ENCODE measurements around the gene FAM3B. TPM values are rescaled to one million over a fixed set of nuclear protein-coding genes. Genes with fewer than 3 reads are reported as not detected.
A peak's percentile ranks its signal among the peaks of the same experiment; 100 is the strongest.

Gene FAM3B
- total RNA-seq = not detected
- not detected for polyA plus RNA-seq

GRCh38 chr21:41316200-41317062 is at the start of gene FAM3B:
Gene FAM3B (plus strand): TSS chr21:41316801. CDS start chr21:41316880, 79 bp downstream.
- intact Hi-C loops (cut with micrococcal nuclease) = no loop called here
- Histone ChIP-seq H3K9me3 (ENCODE audit: control insufficient read depth in 1 of 2, low read length in 2 of 2) (no peaks in the 10 kb centered on the region), H3K4me1 (ENCODE audit: insufficient read depth, low read length) (peaks cover 4% of the 10 kb centered on the region), H3K27ac (ENCODE audit: low read depth, low read length) (no peak within 1 kb of the TSS), H3K27me3 (ENCODE audit: insufficient read depth, low read length) (peaks cover 19% of the 10 kb centered on the region), H3K4me3 (ENCODE audit: low read length in 2 of 2) (no peak within 1 kb of the TSS), H3K36me3 (ENCODE audit: insufficient read depth, low read length) (no peaks in the 10 kb centered on the region)
- ChIA-PET CTCF (ENCODE audit: partially characterized antibody) (interaction anchor here (1.3 kb wide), 1 partner anchor 33 kb away, joined by 4 read pairs; no protein-coding TSS in a partner anchor), POLR2A (ENCODE audit: partially characterized antibody) (no interaction called here)
- no peak for DNase-seq
- Mint-ChIP-seq H3K36me3 (no peaks in the 10 kb centered on the region), H3K4me3 (peak within 1 kb of the TSS in 4 of 8 donors; percentile 22 to 61 (median 42)), H3K27me3 (peaks cover 30 to 49% of the 10 kb centered on the region in 2 donors), H3K4me1 (peaks cover 0 to 4% (median 2%) of the 10 kb centered on the region in 4 donors), H3K9me3 (no peaks in the 10 kb centered on the region), H3K27ac (no peak within 1 kb of the TSS)

DNA sequence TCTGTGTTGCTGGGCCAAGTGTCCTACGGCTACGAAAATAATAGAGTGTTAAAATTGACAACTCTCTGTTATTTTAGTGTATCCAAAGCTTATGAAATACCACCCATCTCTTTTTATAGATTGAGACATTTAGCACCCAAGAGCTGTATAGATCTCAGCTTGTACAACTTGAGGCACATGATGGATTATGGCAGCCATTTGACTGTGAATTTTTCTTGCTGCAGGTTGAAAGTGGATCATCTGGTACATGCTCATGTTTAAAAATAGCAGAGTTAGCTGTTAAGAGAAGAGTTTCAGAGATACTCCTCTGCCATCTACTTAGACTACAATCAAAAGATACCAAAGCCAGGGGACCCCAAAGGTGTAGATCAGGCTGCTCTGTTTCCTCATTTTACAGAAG is 49.3 kb upstream of the FAM3B start:
- intact Hi-C loops (cut with micrococcal nuclease) = no loop called here
- CTCF ChIA-PET (ENCODE audit: partially characterized antibody) = no interaction called here
- POLR2A ChIA-PET (ENCODE audit: partially characterized antibody) = no interaction called here
- Histone ChIP-seq H3K4me1 (ENCODE audit: insufficient read depth, low read length) (no peaks in the 10 kb centered on the region), H3K27me3 (ENCODE audit: insufficient read depth, low read length) (no peaks in the 10 kb centered on the region), H3K27ac (ENCODE audit: low read depth, low read length) (no peak overlapping the region), H3K4me3 (ENCODE audit: low read length in 2 of 2) (no peak overlapping the region), H3K9me3 (ENCODE audit: control insufficient read depth in 1 of 2, low read length in 2 of 2) (no peaks in the 10 kb centered on the region), H3K36me3 (ENCODE audit: insufficient read depth, low read length) (no peaks in the 10 kb centered on the region)
- peaks cover 0 to 3% of the 10 kb centered on the region in 2 donors for H3K36me3 Mint-ChIP-seq
- H3K27me3 Mint-ChIP-seq = peaks cover 10 to 16% of the 10 kb centered on the region in 2 donors
- H3K4me1 Mint-ChIP-seq = no peaks in the 10 kb centered on the region
- no peak for DNase-seq
- H3K4me3 Mint-ChIP-seq = no peak overlapping the region
- H3K9me3 Mint-ChIP-seq = peaks cover 2 to 22% (median 14%) of the 10 kb centered on the region in 8 donors
- no peak overlapping the region for H3K27ac Mint-ChIP-seq

GRCh38 chr21:41269535-41269934 is 47.1 kb upstream of the FAM3B start:
- H3K36me3 Mint-ChIP-seq = peaks cover 0 to 3% of the 10 kb centered on the region in 2 donors
- no peaks in the 10 kb centered on the region for H3K27me3 ChIP-seq (ENCODE audit: insufficient read depth, low read length)
- H3K36me3 ChIP-seq (ENCODE audit: insufficient read depth, low read length) = no peaks in the 10 kb centered on the region
- H3K27me3 Mint-ChIP-seq = peaks cover 7 to 10% of the 10 kb centered on the region in 2 donors
- POLR2A ChIA-PET (ENCODE audit: partially characterized antibody) = no interaction called here
- H3K4me1 Mint-ChIP-seq = no peaks in the 10 kb centered on the region
- CTCF ChIA-PET (ENCODE audit: partially characterized antibody) = no interaction called here
- peaks cover 0 to 29% (median 17%) of the 10 kb centered on the region in 8 donors for H3K9me3 Mint-ChIP-seq
- H3K4me1 ChIP-seq (ENCODE audit: insufficient read depth, low read length) = no peaks in the 10 kb centered on the region
- no peak overlapping the region for H3K27ac ChIP-seq (ENCODE audit: low read depth, low read length)
- H3K27ac Mint-ChIP-seq = no peak overlapping the region
- no peak overlapping the region for H3K4me3 ChIP-seq (ENCODE audit: low read length in 2 of 2)
- no peak overlapping the region for H3K4me3 Mint-ChIP-seq
- intact Hi-C loops (cut with micrococcal nuclease) = no loop called here
- DNase-seq = no peak
- no peaks in the 10 kb centered on the region for H3K9me3 ChIP-seq (ENCODE audit: control insufficient read depth in 1 of 2, low read length in 2 of 2)

GRCh38 chr21:41277196-41277595 is 39.4 kb upstream of the FAM3B start:
- Mint-ChIP-seq H3K4me3 (no peak overlapping the region), H3K27me3 (peaks cover 19 to 39% of the 10 kb centered on the region in 2 donors)

DNA sequence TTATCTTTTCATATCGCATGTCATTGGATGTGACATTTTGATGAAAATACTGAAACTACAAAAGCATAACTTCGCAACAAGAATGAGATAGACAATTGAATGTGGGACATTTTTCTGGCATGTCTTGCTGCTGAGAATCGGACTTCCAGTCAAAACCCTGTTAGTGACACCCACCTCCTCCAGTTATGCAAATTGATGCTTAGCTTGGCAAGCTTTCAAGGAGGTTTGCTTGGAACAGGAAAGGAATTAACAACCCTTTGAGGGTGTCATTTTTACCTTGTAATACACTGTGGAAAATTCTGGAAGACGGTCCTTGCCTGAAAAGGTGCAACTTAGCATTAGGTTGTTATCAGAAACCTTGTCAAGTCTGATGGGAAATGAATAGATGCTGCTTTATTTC is 38.8 kb upstream of the FAM3B start:
- H3K9me3 Mint-ChIP-seq = peaks cover 0 to 11% (median 3%) of the 10 kb centered on the region in 8 donors
- H3K36me3 Mint-ChIP-seq = no peaks in the 10 kb centered on the region
- no peak overlapping the region for H3K4me3 ChIP-seq (ENCODE audit: low read length in 2 of 2)
- no peak overlapping the region for H3K4me3 Mint-ChIP-seq
- H3K36me3 ChIP-seq (ENCODE audit: insufficient read depth, low read length) = no peaks in the 10 kb centered on the region
- no peaks in the 10 kb centered on the region for H3K4me1 ChIP-seq (ENCODE audit: insufficient read depth, low read length)
- no peak overlapping the region for H3K27ac ChIP-seq (ENCODE audit: low read depth, low read length)
- no peaks in the 10 kb centered on the region for H3K9me3 ChIP-seq (ENCODE audit: control insufficient read depth in 1 of 2, low read length in 2 of 2)
- H3K27me3 ChIP-seq (ENCODE audit: insufficient read depth, low read length) = no peaks in the 10 kb centered on the region
- peaks cover 18 to 38% of the 10 kb centered on the region in 2 donors for H3K27me3 Mint-ChIP-seq
- ChIA-PET POLR2A (ENCODE audit: partially characterized antibody) (no interaction called here), CTCF (ENCODE audit: partially characterized antibody) (no interaction called here)
- no peaks in the 10 kb centered on the region for H3K4me1 Mint-ChIP-seq
- no peak overlapping the region for H3K27ac Mint-ChIP-seq
- intact Hi-C loops (cut with micrococcal nuclease) = no loop called here
- no peak for DNase-seq

More at GRCh38 chr21:41277196-41277595, 39.4 kb upstream of the FAM3B start:
- Mint-ChIP-seq H3K9me3 (peaks cover 0 to 18% (median 9%) of the 10 kb centered on the region in 8 donors), H3K4me1 (no peaks in the 10 kb centered on the region), H3K36me3 (peaks cover 0 to 2% of the 10 kb centered on the region in 2 donors), H3K27ac (no peak overlapping the region)
- H3K4me1 ChIP-seq (ENCODE audit: insufficient read depth, low read length) = no peaks in the 10 kb centered on the region
- no peaks in the 10 kb centered on the region for H3K9me3 ChIP-seq (ENCODE audit: control insufficient read depth in 1 of 2, low read length in 2 of 2)
- no peak overlapping the region for H3K27ac ChIP-seq (ENCODE audit: low read depth, low read length)
- H3K4me3 ChIP-seq (ENCODE audit: low read length in 2 of 2) = no peak overlapping the region
- no peaks in the 10 kb centered on the region for H3K36me3 ChIP-seq (ENCODE audit: insufficient read depth, low read length)
- intact Hi-C loops (cut with micrococcal nuclease) = no loop called here
- H3K27me3 ChIP-seq (ENCODE audit: insufficient read depth, low read length) = no peaks in the 10 kb centered on the region
- CTCF ChIA-PET (ENCODE audit: partially characterized antibody) = no interaction called here
- DNase-seq = no peak
- POLR2A ChIA-PET (ENCODE audit: partially characterized antibody) = no interaction called here

GRCh38 chr21:41280115-41280919 is 36.3 kb upstream of the FAM3B start:
- H3K9me3 Mint-ChIP-seq = no peaks in the 10 kb centered on the region
- peaks cover 0 to 1% (median 0%) of the 10 kb centered on the region in 4 donors for H3K4me1 Mint-ChIP-seq
- H3K27ac Mint-ChIP-seq = no peak overlapping the region
- DNase-seq = no peak
- Histone ChIP-seq H3K4me1 (ENCODE audit: insufficient read depth, low read length) (no peaks in the 10 kb centered on the region), H3K9me3 (ENCODE audit: control insufficient read depth in 1 of 2, low read length in 2 of 2) (no peaks in the 10 kb centered on the region), H3K4me3 (ENCODE audit: low read length in 2 of 2) (no peak overlapping the region), H3K36me3 (ENCODE audit: insufficient read depth, low read length) (no peaks in the 10 kb centered on the region), H3K27me3 (ENCODE audit: insufficient read depth, low read length) (no peaks in the 10 kb centered on the region), H3K27ac (ENCODE audit: low read depth, low read length) (no peak overlapping the region)
- no peaks in the 10 kb centered on the region for H3K36me3 Mint-ChIP-seq
- no peak overlapping the region for H3K4me3 Mint-ChIP-seq
- POLR2A ChIA-PET (ENCODE audit: partially characterized antibody) = no interaction called here
- CTCF ChIA-PET (ENCODE audit: partially characterized antibody) = interaction anchor here (2.0 to 7.6 kb wide), 2 partner anchors 10 to 177 kb away, joined by 6 to 168 read pairs; no protein-coding TSS in a partner anchor
- intact Hi-C loops (cut with micrococcal nuclease) = no loop called here
- H3K27me3 Mint-ChIP-seq = peaks cover 14 to 38% of the 10 kb centered on the region in 2 donors

DNA sequence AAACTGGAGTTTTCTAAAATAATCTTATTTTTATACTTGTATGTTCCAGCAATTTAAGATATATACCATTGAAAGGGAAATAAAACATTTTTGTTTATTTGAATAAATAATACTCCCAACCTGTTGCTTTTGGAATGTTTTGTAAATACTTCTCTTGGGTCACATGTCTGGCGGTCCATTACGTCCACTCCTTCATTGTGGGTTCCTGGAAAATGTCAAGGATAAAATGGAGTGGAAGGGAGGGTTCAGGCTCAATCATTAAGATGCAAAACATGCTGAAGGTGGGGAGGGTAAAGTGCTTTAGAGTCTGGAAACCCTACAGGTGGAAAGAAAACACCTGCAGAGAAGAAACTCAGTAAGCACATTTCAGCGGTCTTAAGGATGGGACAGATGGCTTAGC is 34.2 kb upstream of the FAM3B start:
- Mint-ChIP-seq H3K9me3 (no peaks in the 10 kb centered on the region), H3K27me3 (peaks cover 11 to 25% of the 10 kb centered on the region in 2 donors), H3K27ac (peak overlapping the region in 1 of 7 donors; percentile 29), H3K36me3 (no peaks in the 10 kb centered on the region), H3K4me3 (no peak overlapping the region), H3K4me1 (peaks cover 0 to 1% (median 0%) of the 10 kb centered on the region in 4 donors)
- no peak for DNase-seq
- H3K36me3 ChIP-seq (ENCODE audit: insufficient read depth, low read length) = no peaks in the 10 kb centered on the region
- ChIA-PET CTCF (ENCODE audit: partially characterized antibody) (interaction anchor here (1.0 to 7.6 kb wide), 22 partner anchors 10 to 834 kb away, joined by 3 to 168 read pairs (median 6); partner anchors contain the start of genes MX1 and MX2), POLR2A (ENCODE audit: partially characterized antibody) (interaction anchor here (0.8 to 1.4 kb wide), 4 partner anchors 23 to 727 kb away, joined by 3 to 11 read pairs (median 4); partner anchors contain the start of gene ZBTB21)
- intact Hi-C loops (cut with micrococcal nuclease) = loop anchor here (2.0 kb wide), 2 partner anchors 328 to 826 kb away; no protein-coding TSS in a partner anchor
- H3K4me3 ChIP-seq (ENCODE audit: low read length in 2 of 2) = no peak overlapping the region
- no peaks in the 10 kb centered on the region for H3K27me3 ChIP-seq (ENCODE audit: insufficient read depth, low read length)
- no peak overlapping the region for H3K27ac ChIP-seq (ENCODE audit: low read depth, low read length)
- H3K4me1 ChIP-seq (ENCODE audit: insufficient read depth, low read length) = no peaks in the 10 kb centered on the region
- no peaks in the 10 kb centered on the region for H3K9me3 ChIP-seq (ENCODE audit: control insufficient read depth in 1 of 2, low read length in 2 of 2)

All from CD4-positive, alpha-beta memory T cell (primary cell).